Natural killer cell treated with Interleukin-12 subunit alpha and Interleukin-12 subunit beta and Interleukin-15 and Interleukin-18, amount 100 ng/mL, for 72 hours (primary cell): Measurements from ENCODE around the gene PPP2R2B. TPM values are rescaled to one million over a fixed set of nuclear protein-coding genes. Genes with fewer than 3 reads are reported as not detected.

Experiments used
- ATAC-seq, 2 donors: fragments of 150-1000 bp; cut with Tn5 transposase in 1 of 2; sonication (Bioruptor Pico), chemical (Tn5 transposase) in 1 of 2; 2 replicates each; pipeline ENCODE4 v1.10.0; 2021
- DNase-seq: peaks from one replicate; pipeline ENCODE4 v3.0.0; 2022; ENCODE audit warnings: low spot score
- H3K27ac Mint-ChIP-seq, 2 donors: 1 replicate in 1 of 2; 2 replicates in 1 of 2; pipeline ENCODE4 v1.8.0; 2022; ENCODE audit warnings: mixed read lengths in 2 of 2, mild to moderate bottlenecking in 1 of 2, moderate library complexity in 1 of 2
- H3K27me3 Mint-ChIP-seq, 2 donors: 1 replicate in 1 of 2; 2 replicates in 1 of 2; pipeline ENCODE4 v1.8.0; 2022; ENCODE audit warnings: mixed read lengths in 2 of 2
- H3K36me3 Mint-ChIP-seq: one replicate; pipeline ENCODE4 v1.8.0; 2022; ENCODE audit warnings: mixed read lengths
- H3K4me1 Mint-ChIP-seq, 2 donors: 1 replicate in 1 of 2; 2 replicates in 1 of 2; pipeline ENCODE4 v1.8.0; 2022; ENCODE audit warnings: low read depth in 2 of 2, mixed read lengths in 2 of 2, mild to moderate bottlenecking in 1 of 2
- H3K4me3 Mint-ChIP-seq: one replicate; pipeline ENCODE4 v1.8.0; 2022; ENCODE audit warnings: mixed read lengths
- H3K9me3 Mint-ChIP-seq: 2 replicates; pipeline ENCODE4 v1.8.0; 2022; ENCODE audit warnings: mixed read lengths
- total RNA-seq, 2 donors: library from RNA; stranded (reverse); gene quantifications; one replicate each; pipeline ENCODE4 v1.2.3, GENCODE V29; 2022

Gene PPP2R2B
- total RNA-seq, 2 donors from 2014 or later, result 12.6 to 20.0 TPM

DNA sequence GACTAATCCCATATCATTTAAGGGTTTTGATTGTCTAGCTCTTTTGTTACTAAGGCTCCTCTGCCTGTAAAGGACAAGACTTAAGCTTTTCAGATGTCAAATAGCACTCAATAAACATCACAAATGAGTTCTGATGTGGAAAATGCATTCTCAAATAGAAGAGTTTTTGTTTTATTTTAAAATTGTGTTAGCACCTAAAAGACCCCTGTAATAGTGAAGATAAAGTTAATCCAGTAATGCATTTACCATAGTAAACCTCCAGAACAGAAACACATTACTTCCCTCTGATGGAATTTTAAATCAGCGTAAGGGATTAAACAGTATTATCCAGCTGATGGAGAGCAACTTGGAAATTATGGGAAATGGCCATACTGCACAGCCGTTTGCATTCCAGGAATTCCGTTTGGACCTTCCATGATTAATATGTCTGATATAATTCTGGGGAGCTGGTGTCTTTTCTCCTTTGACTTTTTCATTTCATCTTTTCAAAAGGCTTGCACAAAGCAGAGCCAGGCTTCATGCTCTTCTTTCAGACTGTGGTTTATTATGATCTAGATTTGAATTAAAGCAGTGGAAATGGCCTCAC lies 105.6 kb downstream of the PPP2R2B start:
- ATAC-seq (no peak), DNase-seq (no peak)
- no peaks in the 10 kb centered on the region for H3K9me3 Mint-ChIP-seq
- H3K4me3 Mint-ChIP-seq, result no peak overlapping the region
- H3K36me3 Mint-ChIP-seq, result no peaks in the 10 kb centered on the region
- peaks cover 6 to 11% of the 10 kb centered on the region in 2 donors for H3K4me1 Mint-ChIP-seq
- no peak overlapping the region for H3K27ac Mint-ChIP-seq
- H3K27me3 Mint-ChIP-seq, result no peaks in the 10 kb centered on the region

DNA sequence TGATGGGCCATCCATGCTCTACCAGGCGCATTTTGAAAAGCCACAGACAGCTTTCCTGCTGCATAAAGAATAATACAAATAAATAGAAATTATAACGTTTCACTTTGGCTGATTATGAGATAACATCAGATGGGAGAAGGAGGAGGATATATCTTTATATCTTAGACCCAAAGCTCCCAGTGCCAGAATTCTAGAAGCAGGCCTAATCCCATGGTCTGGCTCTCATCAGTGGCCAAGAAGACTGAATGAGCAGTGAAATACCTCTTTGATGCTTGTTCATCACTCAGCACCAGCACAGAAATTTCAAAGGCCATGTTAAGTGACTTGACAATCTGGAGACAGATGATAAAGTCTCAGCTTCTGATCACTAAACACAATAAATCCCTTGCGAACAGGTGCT lies 107.6 kb downstream of the PPP2R2B start:
- Mint-ChIP-seq H3K36me3 (no peaks in the 10 kb centered on the region), H3K27ac (no peak overlapping the region), H3K9me3 (no peaks in the 10 kb centered on the region), H3K4me1 (peaks cover 15 to 17% of the 10 kb centered on the region in 2 donors), H3K27me3 (no peaks in the 10 kb centered on the region), H3K4me3 (no peak overlapping the region)
- ATAC-seq, result no peak
- no peak for DNase-seq

DNA sequence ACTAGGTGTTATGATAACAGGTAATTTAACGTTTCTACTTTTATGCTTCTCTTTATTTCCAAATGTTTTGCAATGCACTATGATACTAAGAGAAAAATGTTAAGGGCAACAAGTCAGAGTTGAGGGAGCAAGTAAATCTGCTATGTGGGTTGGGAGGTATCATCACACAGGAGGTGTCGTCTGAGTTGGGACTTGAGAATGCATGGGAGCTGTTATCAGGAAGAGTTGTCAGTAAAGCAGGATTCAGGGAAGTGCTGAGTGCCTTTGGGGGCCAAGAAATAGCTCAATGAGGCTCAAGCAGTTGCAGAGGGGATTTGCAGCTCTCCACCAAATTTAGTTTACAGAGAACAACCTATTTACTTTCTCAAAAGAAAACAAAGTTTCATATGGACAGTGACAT lies 108.0 kb downstream of the PPP2R2B start:
- Mint-ChIP-seq H3K4me1 (peaks cover 17 to 19% of the 10 kb centered on the region in 2 donors), H3K27ac (no peak overlapping the region), H3K27me3 (no peaks in the 10 kb centered on the region), H3K4me3 (no peak overlapping the region), H3K36me3 (no peaks in the 10 kb centered on the region), H3K9me3 (no peaks in the 10 kb centered on the region)
- no peak for ATAC-seq
- DNase-seq, result no peak

DNA sequence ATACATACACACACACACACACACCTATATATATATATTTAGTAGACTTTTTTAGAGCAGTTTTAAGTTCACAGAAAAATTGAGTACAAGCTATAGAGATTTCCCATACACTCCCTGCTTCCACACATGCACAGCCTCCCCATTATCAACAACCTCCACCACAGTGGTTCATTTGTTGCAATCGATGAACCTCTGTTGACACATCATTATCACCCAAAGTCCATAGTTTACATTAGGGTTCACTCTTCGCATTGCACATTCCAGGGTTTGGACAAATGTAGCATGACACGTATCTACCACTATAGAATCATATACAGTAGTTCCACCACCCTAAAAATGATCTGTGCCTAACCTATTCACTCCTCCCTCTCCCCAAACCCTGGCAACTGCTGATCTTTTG lies 111.0 kb downstream of the PPP2R2B start:
- Mint-ChIP-seq H3K9me3 (no peaks in the 10 kb centered on the region), H3K4me3 (no peak overlapping the region), H3K36me3 (no peaks in the 10 kb centered on the region), H3K27me3 (no peaks in the 10 kb centered on the region), H3K4me1 (peaks cover 30 to 34% of the 10 kb centered on the region in 2 donors), H3K27ac (peak overlapping the region; percentile 38 to 61)
- DNase-seq (no peak), ATAC-seq (no peak)

DNA sequence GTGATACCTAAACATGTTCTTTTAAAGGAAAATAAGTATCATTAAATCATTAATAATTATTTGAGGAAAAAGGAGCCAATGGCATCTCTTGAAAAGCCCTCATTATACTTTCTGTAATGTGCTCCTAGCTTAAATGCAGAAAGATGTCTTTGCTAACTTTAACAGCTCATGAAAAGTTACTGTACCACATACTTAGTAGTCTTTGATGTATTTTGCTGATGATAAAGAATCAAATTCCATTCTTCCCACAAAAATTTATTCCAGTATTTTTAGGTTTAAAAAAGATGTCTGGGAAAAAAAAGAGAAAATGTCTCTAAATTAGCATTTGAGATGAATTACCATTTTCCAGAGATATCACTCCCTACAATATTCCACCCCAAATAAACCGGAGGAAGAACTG lies 112.5 kb downstream of the PPP2R2B start:
- no peaks in the 10 kb centered on the region for H3K27me3 Mint-ChIP-seq
- no peaks in the 10 kb centered on the region for H3K36me3 Mint-ChIP-seq
- peak overlapping the region; percentile 97 to 98 for H3K27ac Mint-ChIP-seq
- H3K4me3 Mint-ChIP-seq, result no peak overlapping the region
- peaks cover 40 to 44% of the 10 kb centered on the region in 2 donors for H3K4me1 Mint-ChIP-seq
- no peak for DNase-seq
- no peak for ATAC-seq
- no peaks in the 10 kb centered on the region for H3K9me3 Mint-ChIP-seq

DNA sequence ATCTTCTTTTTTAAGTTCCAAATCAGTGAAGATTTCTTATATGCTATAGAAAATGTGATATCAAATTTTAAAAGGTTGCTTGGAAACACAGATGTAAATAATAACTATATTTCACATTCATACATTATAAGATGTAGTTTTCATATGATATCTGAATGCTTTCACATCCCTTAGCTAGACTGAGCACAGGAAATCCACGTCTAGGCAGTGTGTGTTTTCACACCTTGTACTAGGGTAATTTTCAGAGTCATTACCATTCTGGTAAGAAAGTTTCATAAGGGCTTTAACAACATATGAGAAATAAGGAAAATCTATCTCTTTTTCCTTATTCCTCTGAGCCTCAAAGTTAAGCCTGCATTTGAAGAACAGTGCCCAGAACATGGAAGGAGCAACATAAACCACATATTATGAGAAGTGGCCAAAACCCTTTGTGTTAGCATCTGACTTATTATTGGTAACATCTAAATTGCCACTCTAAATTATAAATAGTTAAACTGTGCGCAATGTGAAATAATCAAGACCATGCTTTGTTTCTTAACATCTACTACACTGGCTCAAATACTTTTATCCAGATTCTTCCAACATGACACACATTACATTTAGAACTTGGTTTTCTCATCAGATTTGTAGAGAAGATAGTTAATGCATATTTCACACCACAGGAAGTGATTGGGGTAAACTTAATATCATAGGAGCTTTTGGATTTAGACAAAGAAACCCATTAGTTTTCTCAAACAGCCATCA lies 113.3 kb downstream of the PPP2R2B start:
- H3K4me3 Mint-ChIP-seq, result peak overlapping the region; percentile 73
- peaks cover 5% of the 10 kb centered on the region for H3K36me3 Mint-ChIP-seq
- peak; percentile 79 for DNase-seq
- peak; percentile 97 to 99 for ATAC-seq
- no peaks in the 10 kb centered on the region for H3K9me3 Mint-ChIP-seq
- no peaks in the 10 kb centered on the region for H3K27me3 Mint-ChIP-seq
- peak overlapping the region; percentile 97 to 98 for H3K27ac Mint-ChIP-seq
- peaks cover 43 to 50% of the 10 kb centered on the region in 2 donors for H3K4me1 Mint-ChIP-seq

DNA sequence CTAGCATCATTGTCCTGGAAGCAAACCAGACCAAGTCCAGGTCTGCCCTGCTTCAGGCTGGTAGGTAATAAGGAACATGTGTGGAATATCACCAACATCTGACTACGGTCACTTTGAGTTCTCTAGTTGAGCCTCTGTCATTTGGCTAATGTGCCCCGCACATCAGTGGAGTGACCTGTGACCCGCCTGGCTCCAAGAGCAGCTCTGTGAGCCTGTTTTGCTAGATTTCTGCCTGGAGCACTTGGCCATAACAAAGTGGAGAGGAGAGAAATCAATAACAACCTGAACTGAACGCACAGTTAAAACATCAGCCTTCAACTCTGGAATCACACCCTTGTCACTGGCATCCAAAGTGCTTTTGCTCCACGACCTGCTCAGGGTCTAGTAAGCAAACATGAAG lies 115.7 kb downstream of the PPP2R2B start:
- Mint-ChIP-seq H3K36me3 (peaks cover 7% of the 10 kb centered on the region), H3K27ac (peak overlapping the region in 1 of 2 donors; percentile 72), H3K4me3 (no peak overlapping the region), H3K27me3 (no peaks in the 10 kb centered on the region), H3K9me3 (no peaks in the 10 kb centered on the region), H3K4me1 (peaks cover 58 to 68% of the 10 kb centered on the region in 2 donors)
- no peak for DNase-seq
- no peak for ATAC-seq

DNA sequence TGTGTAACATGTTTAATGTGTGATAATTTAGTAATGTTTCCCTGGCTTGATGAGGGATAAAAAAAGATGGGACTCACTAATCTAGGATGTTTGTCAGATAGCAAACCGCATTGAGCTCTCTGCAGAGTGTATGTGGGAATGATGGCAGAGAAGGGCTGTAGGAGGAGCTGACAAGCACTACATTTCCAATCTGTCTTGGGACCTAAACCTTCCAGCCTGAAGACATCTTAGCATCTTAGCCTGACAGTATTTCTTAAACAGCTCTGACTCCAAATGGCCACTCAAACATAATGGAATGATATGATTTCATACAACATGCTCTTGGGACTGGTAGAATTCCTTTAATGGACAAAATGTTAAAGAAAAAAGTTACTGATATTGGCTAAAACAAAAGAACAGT lies 116.7 kb downstream of the PPP2R2B start:
- DNase-seq, result no peak
- H3K27me3 Mint-ChIP-seq, result no peaks in the 10 kb centered on the region

DNA sequence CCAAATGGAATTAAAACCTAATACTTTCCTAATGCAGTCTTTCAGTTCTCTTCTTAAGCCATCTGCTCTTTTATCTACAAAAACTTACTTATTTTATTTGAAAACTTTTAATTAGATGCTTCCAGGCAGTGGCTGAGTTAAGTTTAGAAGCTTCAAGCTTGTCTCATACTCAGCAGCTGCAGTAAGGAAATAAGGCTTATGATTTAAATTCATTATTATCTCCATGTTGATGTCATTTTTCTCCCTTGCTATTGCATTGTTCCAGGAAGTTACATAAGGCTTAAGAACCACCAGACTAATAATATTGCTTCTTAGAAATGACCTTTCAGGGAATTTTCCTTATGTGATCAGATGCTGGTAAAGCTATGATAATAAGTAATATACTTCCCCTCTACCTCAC lies 119.6 kb downstream of the PPP2R2B start:
- peaks cover 3% of the 10 kb centered on the region for H3K9me3 Mint-ChIP-seq
- H3K27ac Mint-ChIP-seq, result peak overlapping the region; percentile 71 to 72
- H3K36me3 Mint-ChIP-seq, result peaks cover 7% of the 10 kb centered on the region
- H3K4me1 Mint-ChIP-seq, result peaks cover 51 to 63% of the 10 kb centered on the region in 2 donors
- DNase-seq (no peak), ATAC-seq (no peak)
- H3K27me3 Mint-ChIP-seq, result no peaks in the 10 kb centered on the region
- peak overlapping the region; percentile 54 for H3K4me3 Mint-ChIP-seq

More for the DNA sequence above, 116.7 kb downstream of the PPP2R2B start:
- Mint-ChIP-seq H3K4me1 (peaks cover 56 to 67% of the 10 kb centered on the region in 2 donors), H3K36me3 (peaks cover 7% of the 10 kb centered on the region), H3K9me3 (peaks cover under 1% of the 10 kb centered on the region), H3K27ac (peak overlapping the region in 1 of 2 donors; percentile 72), H3K4me3 (no peak overlapping the region)
- no peak for ATAC-seq

DNA sequence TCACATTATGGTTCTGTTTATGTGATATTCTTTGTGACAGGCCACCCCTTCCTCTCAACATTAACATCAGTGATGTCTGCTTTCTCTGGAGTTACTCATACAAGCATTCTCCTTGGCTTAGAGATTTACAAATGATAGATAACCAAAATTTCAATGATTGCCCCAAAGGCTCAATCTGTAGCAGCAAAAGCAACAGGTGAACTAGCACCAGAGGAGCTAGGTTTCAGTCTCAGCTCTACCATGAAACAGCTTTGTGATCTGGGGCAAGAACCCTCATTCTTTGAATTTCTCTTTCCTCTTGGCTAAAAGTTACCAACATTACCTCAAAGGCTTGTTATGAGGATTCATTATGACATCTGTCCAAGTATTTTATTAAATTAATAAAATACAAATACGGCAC lies 120.5 kb downstream of the PPP2R2B start:
- DNase-seq (no peak), ATAC-seq (no peak)
- Mint-ChIP-seq H3K36me3 (peaks cover 7% of the 10 kb centered on the region), H3K4me1 (peaks cover 58 to 70% of the 10 kb centered on the region in 2 donors), H3K27ac (peak overlapping the region in 1 of 2 donors; percentile 68), H3K27me3 (no peaks in the 10 kb centered on the region), H3K4me3 (no peak overlapping the region), H3K9me3 (peaks cover 3% of the 10 kb centered on the region)

DNA sequence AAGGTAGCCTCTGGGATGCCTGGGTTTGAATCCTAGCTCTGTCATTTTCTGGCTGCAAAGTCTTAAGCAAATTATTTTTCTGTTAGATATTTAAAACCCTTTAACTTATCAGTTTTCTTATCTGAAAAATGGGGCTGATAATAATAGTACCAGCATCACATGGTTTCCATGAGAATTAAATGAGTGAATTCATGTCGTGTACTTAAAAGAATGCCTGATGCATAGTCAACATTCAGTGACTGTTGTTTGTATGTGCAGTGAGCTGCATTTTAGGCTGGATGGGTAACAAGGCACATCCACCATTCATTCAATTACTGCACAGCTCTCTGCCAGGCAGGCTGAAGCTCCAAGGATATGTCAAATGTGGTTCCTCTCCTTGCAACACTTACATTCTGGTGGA lies 122.0 kb downstream of the PPP2R2B start:
- Mint-ChIP-seq H3K27ac (peak overlapping the region; percentile 3 to 68), H3K4me1 (peaks cover 65 to 76% of the 10 kb centered on the region in 2 donors)
- no peak for ATAC-seq

DNA sequence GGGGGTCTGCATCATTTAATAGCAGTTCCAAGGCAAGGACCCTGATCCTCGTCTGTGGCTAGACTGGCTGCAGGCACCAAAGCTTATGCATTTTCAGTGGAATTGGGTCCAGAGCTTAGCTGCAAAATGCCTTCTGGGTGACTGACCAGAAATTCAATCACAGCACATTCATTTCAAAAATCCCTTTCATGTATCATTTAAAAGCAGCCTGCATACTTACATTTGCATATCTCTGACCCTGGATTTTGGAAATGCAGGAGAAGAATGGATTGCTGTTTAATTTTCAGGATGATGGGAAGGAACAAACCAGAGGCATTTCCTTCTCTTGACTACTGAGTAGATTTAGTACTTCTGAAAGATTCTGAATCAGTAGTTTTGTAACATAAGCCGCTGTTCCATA lies 122.8 kb downstream of the PPP2R2B start:
- DNase-seq, result no peak
- no peak overlapping the region for H3K27ac Mint-ChIP-seq
- H3K27me3 Mint-ChIP-seq, result no peaks in the 10 kb centered on the region
- peaks cover 70 to 83% of the 10 kb centered on the region in 2 donors for H3K4me1 Mint-ChIP-seq
- peaks cover 7% of the 10 kb centered on the region for H3K9me3 Mint-ChIP-seq
- ATAC-seq, result no peak
- no peak overlapping the region for H3K4me3 Mint-ChIP-seq
- peaks cover 15% of the 10 kb centered on the region for H3K36me3 Mint-ChIP-seq

More for the DNA sequence above, 122.0 kb downstream of the PPP2R2B start:
- no peak overlapping the region for H3K4me3 Mint-ChIP-seq
- peaks cover 7% of the 10 kb centered on the region for H3K36me3 Mint-ChIP-seq
- H3K27me3 Mint-ChIP-seq, result no peaks in the 10 kb centered on the region
- peaks cover 3% of the 10 kb centered on the region for H3K9me3 Mint-ChIP-seq
- DNase-seq, result no peak

DNA sequence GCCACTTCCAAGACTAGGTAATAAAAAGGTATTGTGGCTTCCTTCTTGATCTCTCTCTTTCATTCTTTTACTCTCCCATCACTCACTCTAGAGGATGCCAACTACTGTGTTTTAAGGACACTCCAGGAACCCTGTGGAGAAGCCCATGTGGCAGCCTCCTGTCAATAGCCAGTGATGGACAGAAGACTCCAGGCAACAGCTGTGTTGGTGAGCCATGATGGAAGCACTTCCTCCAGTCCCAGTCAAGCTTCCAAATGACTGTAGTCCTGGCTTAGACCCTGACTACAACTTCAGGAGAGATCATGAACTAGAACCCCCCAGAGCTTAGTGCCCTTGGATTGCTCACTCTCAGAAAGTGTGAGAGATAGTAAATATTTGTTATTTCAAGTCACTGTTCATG lies 123.9 kb downstream of the PPP2R2B start:
- H3K36me3 Mint-ChIP-seq, result peaks cover 9% of the 10 kb centered on the region

DNA sequence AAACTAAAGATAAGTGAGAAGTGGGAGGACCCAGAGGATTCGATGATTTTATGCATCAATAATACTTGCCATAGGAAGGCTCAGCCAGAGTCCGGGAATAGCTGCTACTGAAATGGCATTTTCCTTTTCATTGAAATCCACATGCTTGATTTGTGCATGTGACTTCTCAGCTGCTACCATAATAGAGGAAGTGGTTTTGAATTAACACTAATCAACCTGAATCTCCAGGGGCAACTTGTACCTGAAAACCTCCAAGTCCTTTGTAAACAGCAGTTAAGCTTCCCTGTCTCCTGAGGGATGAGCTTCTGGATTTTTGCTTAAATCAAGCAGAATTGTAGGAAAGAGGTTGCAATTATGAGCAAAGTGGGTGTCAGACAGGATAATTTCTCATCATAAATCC lies 124.9 kb downstream of the PPP2R2B start:
- peak overlapping the region; percentile 80 for H3K4me3 Mint-ChIP-seq
- H3K27me3 Mint-ChIP-seq, result no peaks in the 10 kb centered on the region
- peaks cover 14% of the 10 kb centered on the region for H3K36me3 Mint-ChIP-seq
- H3K4me1 Mint-ChIP-seq, result peaks cover 52 to 71% of the 10 kb centered on the region in 2 donors
- ATAC-seq, result no peak
- peak overlapping the region; percentile 92 to 93 for H3K27ac Mint-ChIP-seq
- no peak for DNase-seq
- H3K9me3 Mint-ChIP-seq, result peaks cover 7% of the 10 kb centered on the region

More for the DNA sequence above, 123.9 kb downstream of the PPP2R2B start:
- ATAC-seq, result no peak
- DNase-seq, result no peak
- H3K4me1 Mint-ChIP-seq, result peaks cover 62 to 80% of the 10 kb centered on the region in 2 donors
- no peaks in the 10 kb centered on the region for H3K27me3 Mint-ChIP-seq
- H3K9me3 Mint-ChIP-seq, result peaks cover 7% of the 10 kb centered on the region
- H3K4me3 Mint-ChIP-seq, result peak overlapping the region; percentile 23
- H3K27ac Mint-ChIP-seq, result peak overlapping the region; percentile 92 to 93
